BLaER1 treated with 17β-estradiol and CSF1 and Interleukin-3, amounts not matched to agents 10 nM and 100 nM (cell line): ENCODE measurements around the gene KNTC1.
A peak's percentile ranks its signal among the peaks of the same experiment; 100 is the strongest.

Source experiments
- H3K27ac ChIP-seq, 11 experiments: shearing (Covaris generic); formaldehyde crosslinking; 2 replicates each; pipeline ENCODE4 v1.8.1; 2022
- H3K27me3 ChIP-seq, 11 experiments: shearing (Covaris generic); formaldehyde crosslinking; 2 replicates each; pipeline ENCODE4 v1.8.1; 2022
- H3K36me3 ChIP-seq, 11 experiments: shearing (Covaris generic); formaldehyde crosslinking; 2 replicates each; pipeline ENCODE4 v1.8.1; 2022
- H3K4me1 ChIP-seq, 10 experiments: shearing (Covaris generic); formaldehyde crosslinking; 2 replicates each; pipeline ENCODE4 v1.8.1; 2022
- H3K4me2 ChIP-seq, 11 experiments: shearing (Covaris generic); formaldehyde crosslinking; 2 replicates each; pipeline ENCODE4 v1.8.1; 2022
- H3K4me3 ChIP-seq, 10 experiments: shearing (Covaris generic); formaldehyde crosslinking; 2 replicates each; pipeline ENCODE4 v1.8.1; 2022
- H3K9ac ChIP-seq, 11 experiments: shearing (Covaris generic); formaldehyde crosslinking; 2 replicates each; pipeline ENCODE4 v1.8.1; 2022
- H3K9me3 ChIP-seq, 11 experiments: shearing (Covaris generic); formaldehyde crosslinking; replicated peaks in 1 of 11; 2 replicates each; pipeline ENCODE4 v1.8.1; 2022
- H4K20me1 ChIP-seq, 11 experiments: shearing (Covaris generic); formaldehyde crosslinking; 2 replicates each; pipeline ENCODE4 v1.8.1; 2022
- Cebpa-rat ChIP-seq, 11 experiments: shearing (Covaris generic); IDR thresholded peaks; 2 replicates each; pipeline ENCODE4 v1.8.1; 2022

Gene KNTC1

GRCh38 chr12:122517877-122518276, 9.2 kb upstream of the KNTC1 start:
- H3K36me3 ChIP-seq, result peaks cover 97 to 100% (median 100%) of the 10 kb centered on the region in 11 experiments
- H3K4me3 ChIP-seq, result no peak overlapping the region
- H3K27ac ChIP-seq, result no peak overlapping the region
- H3K27me3 ChIP-seq, result no peaks in the 10 kb centered on the region
- H3K4me1 ChIP-seq, result peaks cover 0 to 15% (median 3%) of the 10 kb centered on the region in 10 experiments; a peak in 12 of 20 replicates
- H3K9ac ChIP-seq, result no peak overlapping the region
- TF ChIP-seq Cebpa-rat (IDR thresholded peaks at IDR 0.05), result no peak
- peaks cover 93 to 100% (median 100%) of the 10 kb centered on the region in 11 experiments for H4K20me1 ChIP-seq
- no peaks in the 10 kb centered on the region for H3K9me3 ChIP-seq
- H3K4me2 ChIP-seq, result no peak overlapping the region

- no peak for TF ChIP-seq Cebpa-rat (IDR thresholded peaks at IDR 0.05)
- no peak overlapping the region; a peak in 1 of 22 replicates for H3K9ac ChIP-seq
- H3K27ac ChIP-seq, result no peak overlapping the region
- peaks cover 96 to 100% (median 100%) of the 10 kb centered on the region in 11 experiments for H4K20me1 ChIP-seq
- H3K27me3 ChIP-seq, result no peaks in the 10 kb centered on the region
- H3K4me1 ChIP-seq, result peaks cover 10 to 25% (median 14%) of the 10 kb centered on the region in 10 experiments
- H3K4me3 ChIP-seq, result no peak overlapping the region
- no peak overlapping the region for H3K4me2 ChIP-seq
- H3K9me3 ChIP-seq, result no peaks in the 10 kb centered on the region
- peaks cover 97 to 100% (median 100%) of the 10 kb centered on the region in 11 experiments for H3K36me3 ChIP-seq
Measured at GRCh38 chr12:122518908-122519307, 8.1 kb upstream of the KNTC1 start.

- Histone ChIP-seq H4K20me1 (peaks cover 96 to 100% (median 100%) of the 10 kb centered on the region in 11 experiments), H3K27me3 (no peaks in the 10 kb centered on the region), H3K36me3 (peaks cover 97 to 100% (median 100%) of the 10 kb centered on the region in 11 experiments), H3K4me2 (no peak overlapping the region), H3K27ac (no peak overlapping the region), H3K9me3 (no peaks in the 10 kb centered on the region), H3K4me1 (peaks cover 15 to 30% (median 19%) of the 10 kb centered on the region in 10 experiments), H3K4me3 (no peak overlapping the region), H3K9ac (no peak overlapping the region)
- no peak for TF ChIP-seq Cebpa-rat (IDR thresholded peaks at IDR 0.05)
Measured at GRCh38 chr12:122519418-122519817, 7.6 kb upstream of the KNTC1 start.

- Histone ChIP-seq H3K27ac (no peak overlapping the region), H3K9me3 (no peaks in the 10 kb centered on the region), H3K36me3 (peaks cover 94 to 99% (median 98%) of the 10 kb centered on the region in 11 experiments), H3K4me2 (no peak overlapping the region), H3K4me3 (no peak overlapping the region), H3K4me1 (peaks cover 25 to 40% (median 29%) of the 10 kb centered on the region in 10 experiments), H3K27me3 (no peaks in the 10 kb centered on the region), H3K9ac (no peak overlapping the region), H4K20me1 (peaks cover 96 to 100% (median 100%) of the 10 kb centered on the region in 11 experiments)
- TF ChIP-seq Cebpa-rat (IDR thresholded peaks at IDR 0.05), result no peak
Measured at GRCh38 chr12:122520676-122521075, 6.4 kb upstream of the KNTC1 start.

GRCh38 chr12:122523280-122523679, 3.8 kb upstream of the KNTC1 start:
- Histone ChIP-seq H3K36me3 (peaks cover 68 to 73% (median 72%) of the 10 kb centered on the region in 11 experiments), H3K4me2 (peak overlapping the region; percentile 37 to 91 (median 80)), H3K9me3 (no peaks in the 10 kb centered on the region), H3K4me1 (peaks cover 29 to 44% (median 34%) of the 10 kb centered on the region in 10 experiments), H3K27me3 (no peaks in the 10 kb centered on the region), H3K4me3 (peak overlapping the region in 3 of 10 experiments; percentile 11 to 96 (median 91); a peak in 3 of 20 replicates), H3K27ac (peak overlapping the region in 2 of 11 experiments; percentile 15 to 21; a peak in 4 of 22 replicates), H4K20me1 (peaks cover 72 to 81% (median 79%) of the 10 kb centered on the region in 11 experiments), H3K9ac (peak overlapping the region in 10 of 11 experiments; percentile 10 to 99 (median 34); a peak in 13 of 22 replicates)
- TF ChIP-seq Cebpa-rat (IDR thresholded peaks at IDR 0.05), result peak in 3 of 11 experiments; percentile 12 to 25 (median 22); a peak in 1 of 22 replicates

- H3K27ac ChIP-seq, result no peak overlapping the region; a peak in 2 of 22 replicates
- H3K4me1 ChIP-seq, result peaks cover 37 to 51% (median 41%) of the 10 kb centered on the region in 10 experiments
- peak overlapping the region; percentile 88 to 99 (median 97); a peak in 19 of 20 replicates for H3K4me3 ChIP-seq
- peak overlapping the region; percentile 70 to 91 (median 81) for H3K4me2 ChIP-seq
- H3K36me3 ChIP-seq, result peaks cover 60 to 72% (median 68%) of the 10 kb centered on the region in 11 experiments
- peaks cover 64 to 73% (median 71%) of the 10 kb centered on the region in 11 experiments for H4K20me1 ChIP-seq
- no peaks in the 10 kb centered on the region for H3K27me3 ChIP-seq
- no peaks in the 10 kb centered on the region for H3K9me3 ChIP-seq
- no peak for TF ChIP-seq Cebpa-rat (IDR thresholded peaks at IDR 0.05)
- H3K9ac ChIP-seq, result peak overlapping the region; percentile 95 to 100 (median 99); a peak in 21 of 22 replicates
Measured at GRCh38 chr12:122523846-122524718, 3.0 kb upstream of the KNTC1 start.

- Histone ChIP-seq H3K4me1 (peaks cover 38 to 50% (median 41%) of the 10 kb centered on the region in 10 experiments), H3K4me2 (peak overlapping the region; percentile 72 to 93 (median 84)), H3K4me3 (peak overlapping the region; percentile 88 to 99 (median 97)), H3K9me3 (no peaks in the 10 kb centered on the region), H3K9ac (peak overlapping the region; percentile 76 to 100 (median 99)), H3K36me3 (peaks cover 33 to 71% (median 65%) of the 10 kb centered on the region in 11 experiments), H3K27ac (peak overlapping the region; percentile 18 to 100 (median 99); a peak in 21 of 22 replicates), H3K27me3 (no peaks in the 10 kb centered on the region), H4K20me1 (peaks cover 30 to 39% (median 37%) of the 10 kb centered on the region in 11 experiments)
- TF ChIP-seq Cebpa-rat (IDR thresholded peaks at IDR 0.05), result no peak
Measured at GRCh38 chr12:122527478-122527944, 462 bp downstream of the KNTC1 start.

- H3K36me3 ChIP-seq, result peaks cover 34 to 71% (median 65%) of the 10 kb centered on the region in 11 experiments
- TF ChIP-seq Cebpa-rat (IDR thresholded peaks at IDR 0.05), result peak in 4 of 11 experiments; percentile 12 to 31 (median 20); a peak in 1 of 22 replicates
- peak overlapping the region; percentile 76 to 100 (median 99); a peak in 21 of 22 replicates for H3K9ac ChIP-seq
- peak overlapping the region; percentile 72 to 93 (median 84) for H3K4me2 ChIP-seq
- H4K20me1 ChIP-seq, result peaks cover 20 to 28% (median 26%) of the 10 kb centered on the region in 11 experiments
- H3K27ac ChIP-seq, result peak overlapping the region in 5 of 11 experiments; percentile 96 to 100 (median 99); a peak in 7 of 22 replicates
- H3K4me1 ChIP-seq, result peaks cover 29 to 39% (median 32%) of the 10 kb centered on the region in 10 experiments
- peak overlapping the region; percentile 88 to 99 (median 97); a peak in 14 of 20 replicates for H3K4me3 ChIP-seq
- H3K27me3 ChIP-seq, result no peaks in the 10 kb centered on the region
- H3K9me3 ChIP-seq, result no peaks in the 10 kb centered on the region
Measured at GRCh38 chr12:122528582-122528981, 1.5 kb downstream of the KNTC1 start.
